Measurements from ENCODE around the gene TMTC3.

GRCh38 chr12:88219861-88220260, 77.8 kb downstream of the TMTC3 start:
- TF ChIP-seq YY1 (IDR thresholded peaks at IDR 0.05; ENCODE audit: insufficient read depth, insufficient read length) (no peak), ZNF274 (IDR thresholded peaks at IDR 0.05; ENCODE audit: low read depth, low read length) (no peak)
